Panc1 (cell line): ENCODE measurements around the gene IL12RB2. TPM values are rescaled to one million over a fixed set of nuclear protein-coding genes. Genes with fewer than 3 reads are reported as not detected.

Source experiments
- ATAC-seq: fragments of 200-7000 bp; cut with Tn5 transposase; 2 replicates; pipeline ENCODE4 v1.9.1; 2020; ENCODE audit warnings: mild to moderate bottlenecking, moderate library complexity
- BruUV-seq: library from RNA; stranded (reverse); fragments of 400-500 nt; replicated peaks from 2 replicates; lab custom pipeline; 2021; lab: Mats Ljungman, UMichigan
- CTCF ChIA-PET: fragments of 300-600 bp; sonication (Branson Sonifier 250); formaldehyde crosslinking; loops from one replicate; lab custom pipeline; 2022; ENCODE audit warnings: antibody characterized with exemption; lab: Charles Lee
- POLR2A ChIA-PET: fragments of 300-600 bp; sonication (Branson Sonifier 250); formaldehyde crosslinking; loops from one replicate; lab custom pipeline; 2022; ENCODE audit warnings: antibody characterized with exemption; lab: Charles Lee
- DNase-seq: peaks from one replicate; pipeline ENCODE4 v3.0.0-alpha.2; 2010; ENCODE audit warnings: low read depth, low spot score
- H3K27ac ChIP-seq: 2 replicates; pipeline ENCODE4 v1.5.1; 2011; ENCODE audit warnings: mild to moderate bottlenecking, low read length, inconsistent platforms
- H3K27me3 ChIP-seq: fragments of 200-500 bp; sonication (Bioruptor generic); 2 replicates; pipeline ENCODE4 v1.6.0; 2014; ENCODE audit warnings: low read length, inconsistent platforms; ENCODE audit not compliant: control insufficient read depth, insufficient read depth
- H3K36me3 ChIP-seq: fragments of 200-500 bp; sonication (Bioruptor generic); 2 replicates; pipeline ENCODE4 v1.5.1; 2014; ENCODE audit warnings: inconsistent platforms, mild to moderate bottlenecking, low read length, moderate library complexity; ENCODE audit not compliant: control insufficient read depth, insufficient read depth
- H3K4me1 ChIP-seq: 2 replicates; pipeline ENCODE4 v1.5.1; 2011; ENCODE audit warnings: inconsistent platforms, mild to moderate bottlenecking, low read length, moderate library complexity; ENCODE audit not compliant: control insufficient read depth, insufficient read depth
- H3K4me3 ChIP-seq, 2 experiments: 2 replicates each; pipeline ENCODE4 v1.5.1; 2011 to 2012; ENCODE audit warnings: low read depth in 2 of 2, low read length in 2 of 2, mild to moderate bottlenecking in 2 of 2, inconsistent platforms in 1 of 2, moderate library complexity in 1 of 2
- H3K9me3 ChIP-seq: fragments of 200-500 bp; sonication (Bioruptor generic); 2 replicates; pipeline ENCODE4 v1.5.1; 2014; ENCODE audit warnings: low read depth, mild to moderate bottlenecking, inconsistent platforms, low read length, moderate library complexity; ENCODE audit not compliant: control insufficient read depth, insufficient read depth
- CTCF ChIP-seq: fragments of 450-650 bp; IDR thresholded peaks from 2 replicates; pipeline ENCODE4 v1.5.1; 2017; ENCODE audit warnings: mild to moderate bottlenecking
- POLR2AphosphoS5 ChIP-seq: IDR thresholded peaks from 2 replicates; pipeline ENCODE4 v1.6.1; 2012; ENCODE audit warnings: mild to moderate bottlenecking, low read depth, low read length, moderate library complexity
- REST ChIP-seq, 2 experiments: IDR thresholded peaks; 2 replicates each; pipeline ENCODE4 v1.6.1; 2011 to 2012; ENCODE audit warnings: low read depth in 2 of 2, control low read depth in 1 of 2, low read length in 1 of 2, mild to moderate bottlenecking in 1 of 2, moderate library complexity in 1 of 2; ENCODE audit not compliant: insufficient read depth in 1 of 2
- SIN3A ChIP-seq: IDR thresholded peaks from 2 replicates; pipeline ENCODE4 v1.6.1; 2012; ENCODE audit warnings: low read depth, mild to moderate bottlenecking, low read length, moderate library complexity, borderline replicate concordance; ENCODE audit not compliant: insufficient read depth
- TCF7L2 ChIP-seq: IDR thresholded peaks from 2 replicates; pipeline ENCODE4 v1.6.1; 2011; ENCODE audit warnings: mild to moderate bottlenecking, low read depth, low read length, inconsistent platforms
- in situ Hi-C: cut with HindIII; loops from 2 replicates; pipeline ENCODE4 v1.10.0; 2016; ENCODE audit warnings: low sequenced_read_pairs, low pct_unique_long_range_greater_than_20kb
- intact Hi-C: fragments of 100-400 bp; cut with micrococcal nuclease; formaldehyde crosslinking; loops from one replicate; pipeline ENCODE4 v1.10.0; 2022; ENCODE audit not compliant: unreplicated experiment
- total RNA-seq: library from RNA; stranded (reverse); gene quantifications from one replicate; pipeline ENCODE4 v1.2.1, GENCODE V29; 2021; ENCODE audit not compliant: unreplicated experiment

IL12RB2 gene
- total RNA-seq, 1 experiment from 2014 or later = 0.26 TPM

- TF ChIP-seq REST (IDR thresholded peaks at IDR 0.05; ENCODE audit: insufficient read depth in 1 of 2, low read depth in 2 of 2, low read length in 1 of 2) (no peak), TCF7L2 (no peak), POLR2AphosphoS5 (no peak), SIN3A (no peak), CTCF (no peak)
- BruUV-seq = no TSS peak
- Histone ChIP-seq H3K27me3 (no peaks in the 10 kb centered on the region), H3K36me3 (no peaks in the 10 kb centered on the region), H3K4me1 (no peaks in the 10 kb centered on the region), H3K4me3 (no peak overlapping the region), H3K27ac (no peak overlapping the region), H3K9me3 (no peaks in the 10 kb centered on the region)
- ATAC-seq = no peak
- POLR2A ChIA-PET = no interaction called here
- CTCF ChIA-PET = interaction anchor here (0.6 kb wide), 1 partner anchor 39 kb away, joined by 3 read pairs; no protein-coding TSS in a partner anchor
- intact Hi-C loops (no loop called here), in situ Hi-C loops (no loop called here)
- no peak for DNase-seq
These were observed 44.9 kb upstream of the IL12RB2 start for GRCh38 chr1:67262735-67263134.

GRCh38 chr1:67264152-67264551, 43.5 kb upstream of the IL12RB2 start:
- in situ Hi-C loops = no loop called here
- H3K36me3 ChIP-seq = no peaks in the 10 kb centered on the region
- H3K4me1 ChIP-seq = no peaks in the 10 kb centered on the region
- ChIA-PET CTCF (no interaction called here), POLR2A (interaction anchor here (0.7 kb wide), 1 partner anchor 82 kb away, joined by 7 read pairs; no protein-coding TSS in a partner anchor)
- no TSS peak for BruUV-seq
- no peak overlapping the region for H3K4me3 ChIP-seq
- DNase-seq (no peak), ATAC-seq (no peak)
- intact Hi-C loops = no loop called here
- no peaks in the 10 kb centered on the region for H3K9me3 ChIP-seq
- TF ChIP-seq POLR2AphosphoS5 = no peak
- TF ChIP-seq REST (IDR thresholded peaks at IDR 0.05; ENCODE audit: insufficient read depth in 1 of 2, low read depth in 2 of 2, low read length in 1 of 2) = no peak
- TF ChIP-seq CTCF = no peak
- no peak for TF ChIP-seq TCF7L2
- TF ChIP-seq SIN3A = no peak
- no peaks in the 10 kb centered on the region for H3K27me3 ChIP-seq
- H3K27ac ChIP-seq = no peak overlapping the region
